LNCAP (cell line): ENCODE measurements around the gene ANO10.

ENCODE experiments used
- CTCF ChIP-seq: fragments of 450-650 bp; IDR thresholded peaks from 2 replicates; pipeline ENCODE4 v1.5.1; 2017; ENCODE audit warnings: mild to moderate bottlenecking

ANO10 gene

GRCh38 chr3:43618142-43618541 is 3.7 kb downstream of the ANO10 start:
- no peak for TF ChIP-seq CTCF

- no peak for TF ChIP-seq CTCF
Observed at GRCh38 chr3:43616034-43616433, 5.8 kb downstream of the ANO10 start.

- no peak for TF ChIP-seq CTCF
Observed at GRCh38 chr3:43615133-43615532, 6.7 kb downstream of the ANO10 start.

- TF ChIP-seq CTCF, result no peak
Observed at GRCh38 chr3:43613976-43614375, 7.8 kb downstream of the ANO10 start.

GRCh38 chr3:43612419-43612818 is 9.4 kb downstream of the ANO10 start:
- TF ChIP-seq CTCF, result no peak

- TF ChIP-seq CTCF, result no peak
Observed at GRCh38 chr3:43609406-43609805, 12.4 kb downstream of the ANO10 start.

- no peak for TF ChIP-seq CTCF
Observed at GRCh38 chr3:43608751-43609150, 13.1 kb downstream of the ANO10 start.

- no peak for TF ChIP-seq CTCF
Observed at GRCh38 chr3:43606284-43606683, 15.5 kb downstream of the ANO10 start.
